ENCODE data around the gene CCDC196.

Gene CCDC196

DNA sequence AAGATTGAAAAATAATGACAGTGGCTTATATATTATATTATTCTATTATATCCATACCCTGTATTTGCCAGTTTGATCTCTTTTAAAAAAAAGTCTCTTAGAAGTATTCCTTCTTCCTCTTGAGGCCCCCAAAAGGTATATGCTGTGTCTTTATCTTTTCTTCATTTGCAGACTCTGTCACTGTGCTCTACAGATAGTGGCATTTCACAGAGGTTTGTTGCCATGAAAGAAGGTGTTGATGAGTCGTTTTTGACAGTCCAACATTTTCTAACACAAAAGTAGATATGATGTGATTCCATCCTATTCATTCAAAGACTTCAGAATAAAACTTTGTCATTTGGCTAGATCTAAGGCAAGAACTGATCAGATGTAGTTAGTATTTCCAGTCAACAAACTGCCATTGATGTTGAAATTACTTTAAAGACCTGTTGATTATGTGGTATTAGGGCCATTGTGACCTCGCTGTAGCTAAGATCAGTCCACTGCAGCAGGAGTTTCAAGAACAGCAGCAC lies at the start of gene CCDC196:
TSS of gene CCDC196 (plus strand) at position 462 of the 512 bp plus-strand sequence. CDS start 132 bp downstream, outside the sequence.
- DNase-seq (ENCODE audit: low read depth in 2 of 2): no peak

DNA sequence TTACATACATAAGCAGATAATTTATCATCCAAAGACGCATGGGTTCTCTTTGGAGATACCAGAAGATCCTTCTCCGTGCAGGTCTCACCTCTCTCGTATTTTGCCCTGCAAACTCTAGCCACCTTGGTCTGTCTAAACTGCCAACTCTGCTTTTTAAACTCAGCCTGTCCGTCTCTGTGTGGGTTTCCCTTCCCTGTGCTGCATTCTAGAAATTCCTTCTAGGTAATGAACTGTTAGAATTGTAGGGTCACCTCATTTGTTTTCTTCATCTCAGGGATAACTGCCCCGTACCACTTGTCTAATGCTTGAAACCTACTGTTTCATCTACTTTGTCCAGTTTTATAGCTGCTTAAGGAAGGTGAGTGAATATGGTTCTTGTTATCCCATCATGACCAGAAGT lies 45.4 kb upstream of the CCDC196 start:
- no peak for DNase-seq (ENCODE audit: low read depth in 2 of 2)

DNA sequence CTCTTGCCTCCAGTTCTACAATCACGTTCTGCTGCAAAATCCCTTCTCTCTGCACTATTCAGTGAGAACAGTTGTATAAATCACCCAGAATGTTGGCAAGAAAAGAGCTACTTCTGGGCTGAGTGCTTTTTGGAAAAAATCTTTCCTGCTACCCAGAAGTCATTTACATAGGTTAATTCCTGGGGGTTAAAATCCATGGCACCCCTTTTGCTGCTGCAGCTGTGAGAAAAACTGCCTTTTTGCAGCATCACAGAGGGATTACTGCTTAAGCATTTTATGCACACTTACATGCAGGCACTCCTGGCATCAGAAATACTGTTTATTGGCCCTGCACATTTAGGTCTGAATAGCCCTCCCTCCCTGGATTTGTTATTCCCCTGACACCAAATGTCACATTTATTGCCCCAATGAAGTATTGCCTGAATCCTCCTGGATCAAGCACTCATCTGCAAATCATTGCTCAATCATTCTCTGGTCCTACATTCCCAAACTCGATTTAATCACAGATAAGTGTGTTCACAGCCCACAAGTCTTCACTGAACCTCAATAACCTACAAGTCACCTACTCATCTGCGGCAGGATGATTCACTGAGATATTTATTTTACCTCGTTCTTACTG lies 43.1 kb upstream of the CCDC196 start:
- no peak for DNase-seq (ENCODE audit: low read depth in 2 of 2)

- no peak for DNase-seq (ENCODE audit: low read depth in 2 of 2)
These were observed 42.4 kb upstream of the CCDC196 start for GRCh38 chr14:66443785-66444184.

- no peak for DNase-seq (ENCODE audit: low read depth in 2 of 2)
These were observed 41.8 kb upstream of the CCDC196 start for GRCh38 chr14:66444271-66444927.

- no peak for DNase-seq (ENCODE audit: low read depth in 2 of 2)
These were observed 40.2 kb upstream of the CCDC196 start for GRCh38 chr14:66445936-66446335.

- DNase-seq (ENCODE audit: low read depth in 2 of 2): no peak
These were observed 32.7 kb upstream of the CCDC196 start for GRCh38 chr14:66453469-66453868.

DNA sequence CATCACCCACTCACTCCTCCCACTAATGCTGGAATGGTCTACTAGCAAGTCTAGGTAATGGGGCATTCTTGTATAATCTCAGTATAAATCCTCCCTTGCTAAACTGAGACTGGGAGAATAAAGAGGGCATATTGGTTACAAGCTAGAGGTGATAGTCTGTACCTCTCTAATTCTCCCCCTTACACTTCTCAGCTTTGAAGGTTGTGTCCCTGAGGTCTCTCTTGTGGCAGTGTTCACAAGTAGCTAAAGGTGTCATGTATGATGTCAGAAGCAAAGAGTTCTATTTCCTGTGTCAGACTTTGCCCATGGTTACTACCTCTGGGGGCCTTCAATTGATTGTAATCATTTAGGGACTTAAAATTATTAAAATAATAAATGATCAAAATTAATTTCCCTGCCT lies 26.6 kb upstream of the CCDC196 start:
- DNase-seq (ENCODE audit: low read depth in 2 of 2): no peak

GRCh38 chr14:66464261-66464660 lies 21.9 kb upstream of the CCDC196 start:
- DNase-seq (ENCODE audit: low read depth in 2 of 2): no peak

DNA sequence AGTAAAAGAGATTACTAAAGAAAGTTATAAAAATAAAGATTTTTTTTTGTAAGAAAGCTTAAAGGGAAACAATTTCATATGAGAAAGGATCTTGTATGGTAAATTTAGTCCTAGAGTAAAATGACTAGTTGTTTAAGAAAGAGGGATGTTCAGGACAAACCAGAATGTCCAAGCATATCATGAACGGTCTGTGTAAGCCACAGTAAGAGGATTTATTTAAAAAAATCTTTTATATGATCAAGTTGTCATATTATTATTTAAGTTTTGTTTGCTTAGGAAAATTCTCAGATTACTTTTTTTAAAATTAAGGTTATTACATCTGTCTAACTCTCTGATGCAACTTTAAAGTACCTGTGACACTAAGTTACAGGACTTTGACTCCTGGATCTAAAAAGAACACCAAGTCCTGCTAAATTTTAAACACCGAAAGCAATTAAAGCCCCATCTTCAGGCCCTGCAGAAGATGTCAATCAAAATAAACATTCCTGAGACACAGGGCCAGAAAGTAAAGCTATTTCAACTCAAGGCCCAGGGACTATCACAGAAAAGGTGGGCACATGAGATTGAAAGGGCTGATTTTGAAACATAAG lies 17.3 kb upstream of the CCDC196 start:
- DNase-seq (ENCODE audit: low read depth in 2 of 2): no peak

GRCh38 chr14:66471584-66471983 lies 14.6 kb upstream of the CCDC196 start:
- DNase-seq (ENCODE audit: low read depth in 2 of 2): no peak

- no peak for DNase-seq (ENCODE audit: low read depth in 2 of 2)
These were observed 13.9 kb upstream of the CCDC196 start for GRCh38 chr14:66472251-66472650.

DNA sequence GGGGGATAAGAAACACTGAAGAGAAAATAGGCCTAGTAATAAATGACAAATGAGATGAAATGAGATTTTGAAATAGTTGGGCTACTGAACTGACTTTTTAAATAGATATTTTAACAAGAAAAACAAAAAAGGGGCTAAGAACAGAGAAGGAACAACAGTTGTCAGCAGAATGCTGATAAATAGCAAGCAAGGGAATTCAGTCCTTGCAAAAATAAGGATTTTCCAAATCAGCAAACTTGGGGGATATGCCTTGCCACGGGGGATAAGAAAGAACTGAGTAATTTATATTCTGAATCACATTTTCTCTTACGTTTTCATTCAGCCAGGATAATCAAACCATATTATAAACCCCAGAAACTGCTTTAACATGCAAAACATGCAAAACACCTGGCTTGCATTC lies 12.9 kb upstream of the CCDC196 start:
- no peak for DNase-seq (ENCODE audit: low read depth in 2 of 2)

DNA sequence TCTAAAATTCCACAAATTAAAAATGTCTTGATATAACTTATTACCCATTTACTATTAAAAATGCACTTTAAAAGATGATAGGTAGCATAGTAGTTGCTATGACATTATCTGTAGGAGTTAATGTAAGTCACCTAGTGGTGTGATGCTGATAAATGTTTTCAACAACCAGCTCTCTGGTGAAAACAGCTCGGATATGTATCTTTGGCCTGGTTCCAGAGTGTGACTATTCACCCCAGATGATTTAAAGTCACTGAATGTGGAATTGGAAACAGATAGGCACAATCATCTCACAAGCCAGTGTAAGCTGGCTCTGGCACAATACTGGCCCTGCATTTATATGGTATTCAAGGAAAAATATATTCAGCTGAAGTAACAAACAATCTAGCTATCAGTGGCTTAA lies 9.2 kb upstream of the CCDC196 start:
- no peak for DNase-seq (ENCODE audit: low read depth in 2 of 2)

DNA sequence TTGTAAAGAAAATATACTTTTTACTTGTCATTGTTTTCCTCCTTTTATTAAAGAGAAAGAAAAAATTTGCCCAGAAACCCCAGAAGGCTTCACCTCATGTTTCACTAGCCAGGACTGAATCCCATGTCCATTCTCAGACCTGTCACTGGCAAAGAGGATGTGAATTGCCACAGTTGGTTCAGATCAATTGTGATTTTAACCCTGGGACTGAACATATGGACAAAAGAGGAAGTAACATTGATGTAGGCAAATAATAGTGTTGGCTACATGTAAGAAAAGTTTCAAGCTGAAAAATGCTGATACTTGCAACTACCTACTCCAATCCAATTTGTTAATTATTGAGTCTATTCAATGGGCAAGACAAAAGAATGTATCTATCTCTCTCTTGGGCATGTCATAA lies 8.6 kb upstream of the CCDC196 start:
- DNase-seq (ENCODE audit: low read depth in 2 of 2): no peak

- no peak for DNase-seq (ENCODE audit: low read depth in 2 of 2)
These were observed 3.3 kb upstream of the CCDC196 start for GRCh38 chr14:66482873-66483272.

- DNase-seq (ENCODE audit: low read depth in 2 of 2): no peak
These were observed 2.8 kb upstream of the CCDC196 start for GRCh38 chr14:66483322-66483721.

GRCh38 chr14:66485029-66485428 lies 1.1 kb upstream of the CCDC196 start:
- DNase-seq (ENCODE audit: low read depth in 2 of 2): no peak

GRCh38 chr14:66487164-66487563 lies 993 bp downstream of the CCDC196 start:
- no peak for DNase-seq (ENCODE audit: low read depth in 2 of 2)

DNA sequence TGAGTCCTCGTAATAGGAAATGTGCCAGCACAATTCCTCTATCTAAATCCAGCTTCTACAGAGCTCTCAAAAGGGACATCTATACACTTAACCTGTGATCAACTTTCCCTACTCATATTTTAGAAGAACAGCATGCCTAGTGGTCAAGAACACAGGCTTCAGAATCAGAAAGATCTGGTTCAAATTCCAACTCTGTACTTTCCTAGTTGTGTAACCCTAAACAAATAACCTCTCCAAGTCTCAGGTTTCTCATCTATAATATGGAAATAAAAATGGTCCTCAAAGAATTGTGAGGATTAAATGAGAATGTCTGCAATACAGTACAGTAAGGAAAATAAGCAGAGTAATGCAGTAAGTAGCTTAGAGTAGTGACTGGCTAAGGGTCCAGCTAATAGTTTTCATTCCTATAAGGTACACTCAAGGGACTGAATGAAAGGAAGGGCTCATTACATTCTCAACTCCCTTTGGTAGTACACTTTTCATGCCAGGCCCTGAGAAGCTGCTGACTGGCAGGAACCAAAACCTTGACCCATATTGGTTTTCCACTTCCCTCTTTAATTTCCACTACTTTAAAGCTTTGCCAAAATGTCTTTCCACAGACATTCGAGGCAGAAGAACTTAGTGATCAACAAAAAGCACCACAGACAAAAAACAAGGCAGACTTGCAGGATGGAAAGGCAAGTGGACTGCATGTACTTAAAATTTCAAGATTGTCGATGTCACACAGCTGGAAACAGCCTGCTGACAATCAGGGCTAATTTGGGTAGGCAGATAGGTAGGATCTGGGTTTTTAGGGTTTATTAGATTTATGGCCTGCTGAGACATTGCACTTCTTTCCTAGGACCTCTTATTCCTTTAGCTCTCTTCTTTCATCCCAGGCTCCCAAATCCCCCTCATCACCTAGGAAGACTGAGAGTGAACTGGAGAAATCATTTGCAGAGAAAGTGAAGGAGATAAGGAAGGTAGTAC lies 4.3 kb downstream of the CCDC196 start:
- DNase-seq (ENCODE audit: low read depth in 2 of 2): no peak

GRCh38 chr14:66493750-66494149 lies 7.6 kb downstream of the CCDC196 start:
- no peak for DNase-seq (ENCODE audit: low read depth in 2 of 2)

All from activated CD4-positive, alpha-beta T cell treated with anti-CD3 and anti-CD28 coated beads for 24 hours (primary cell).